ENCODE measurements around the gene RFC1.

RFC1 gene

DNA sequence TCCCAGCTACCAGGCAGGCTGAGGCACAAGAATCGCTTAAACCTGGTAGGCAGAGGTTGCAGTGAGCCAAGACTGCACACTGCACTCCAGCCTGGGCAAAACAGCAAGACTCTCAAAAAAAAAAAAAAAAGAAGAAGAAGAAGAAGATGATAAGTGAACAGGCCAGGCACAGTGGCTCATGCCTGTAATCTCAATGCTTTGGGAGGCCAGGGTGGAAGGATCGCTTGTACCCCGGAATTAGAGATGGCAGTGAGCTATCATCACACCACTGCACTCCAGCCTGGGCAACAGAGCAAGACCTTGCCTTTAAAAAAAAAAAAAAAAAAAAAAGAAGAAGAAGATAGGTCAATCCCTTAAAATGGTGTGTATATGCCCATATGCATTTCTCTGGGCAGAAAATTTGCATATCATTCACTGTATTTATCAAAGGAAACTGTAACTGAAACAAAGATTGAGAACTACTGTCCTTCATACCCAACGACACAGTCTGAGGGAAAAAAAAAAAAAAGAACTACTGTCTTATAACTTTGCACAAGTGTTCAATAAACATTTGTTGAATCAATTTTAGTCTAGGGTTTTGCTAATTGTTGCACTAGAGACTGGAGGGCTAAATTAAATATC, 2.3 kb downstream of the RFC1 start:
- no peak for TF ChIP-seq POLR2AphosphoS5 (IDR thresholded peaks at IDR 0.05; ENCODE audit: low read depth, low read length)
- TF ChIP-seq, protein P1, sequence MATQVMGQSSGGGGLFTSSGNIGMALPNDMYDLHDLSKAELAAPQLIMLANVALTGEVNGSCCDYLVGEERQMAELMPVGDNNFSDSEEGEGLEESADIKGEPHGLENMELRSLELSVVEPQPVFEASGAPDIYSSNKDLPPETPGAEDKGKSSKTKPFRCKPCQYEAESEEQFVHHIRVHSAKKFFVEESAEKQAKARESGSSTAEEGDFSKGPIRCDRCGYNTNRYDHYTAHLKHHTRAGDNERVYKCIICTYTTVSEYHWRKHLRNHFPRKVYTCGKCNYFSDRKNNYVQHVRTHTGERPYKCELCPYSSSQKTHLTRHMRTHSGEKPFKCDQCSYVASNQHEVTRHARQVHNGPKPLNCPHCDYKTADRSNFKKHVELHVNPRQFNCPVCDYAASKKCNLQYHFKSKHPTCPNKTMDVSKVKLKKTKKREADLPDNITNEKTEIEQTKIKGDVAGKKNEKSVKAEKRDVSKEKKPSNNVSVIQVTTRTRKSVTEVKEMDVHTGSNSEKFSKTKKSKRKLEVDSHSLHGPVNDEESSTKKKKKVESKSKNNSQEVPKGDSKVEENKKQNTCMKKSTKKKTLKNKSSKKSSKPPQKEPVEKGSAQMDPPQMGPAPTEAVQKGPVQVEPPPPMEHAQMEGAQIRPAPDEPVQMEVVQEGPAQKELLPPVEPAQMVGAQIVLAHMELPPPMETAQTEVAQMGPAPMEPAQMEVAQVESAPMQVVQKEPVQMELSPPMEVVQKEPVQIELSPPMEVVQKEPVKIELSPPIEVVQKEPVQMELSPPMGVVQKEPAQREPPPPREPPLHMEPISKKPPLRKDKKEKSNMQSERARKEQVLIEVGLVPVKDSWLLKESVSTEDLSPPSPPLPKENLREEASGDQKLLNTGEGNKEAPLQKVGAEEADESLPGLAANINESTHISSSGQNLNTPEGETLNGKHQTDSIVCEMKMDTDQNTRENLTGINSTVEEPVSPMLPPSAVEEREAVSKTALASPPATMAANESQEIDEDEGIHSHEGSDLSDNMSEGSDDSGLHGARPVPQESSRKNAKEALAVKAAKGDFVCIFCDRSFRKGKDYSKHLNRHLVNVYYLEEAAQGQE (IDR thresholded peaks at IDR 0.05; ENCODE audit: insufficient read depth in 1 of 2, low read depth in 2 of 2, low read length in 2 of 2): no peak
- TF ChIP-seq FOXP2 (optimal IDR thresholded peaks at IDR 0.05; ENCODE audit: borderline replicate concordance, extremely low read depth, extremely low read length, insufficient read depth): no peak
- TF ChIP-seq SIN3A (IDR thresholded peaks at IDR 0.05; ENCODE audit: borderline replicate concordance, insufficient read depth, low read length): no peak
- no peak for TF ChIP-seq TAF1 (IDR thresholded peaks at IDR 0.05; ENCODE audit: borderline replicate concordance, insufficient read depth, low read length)

DNA sequence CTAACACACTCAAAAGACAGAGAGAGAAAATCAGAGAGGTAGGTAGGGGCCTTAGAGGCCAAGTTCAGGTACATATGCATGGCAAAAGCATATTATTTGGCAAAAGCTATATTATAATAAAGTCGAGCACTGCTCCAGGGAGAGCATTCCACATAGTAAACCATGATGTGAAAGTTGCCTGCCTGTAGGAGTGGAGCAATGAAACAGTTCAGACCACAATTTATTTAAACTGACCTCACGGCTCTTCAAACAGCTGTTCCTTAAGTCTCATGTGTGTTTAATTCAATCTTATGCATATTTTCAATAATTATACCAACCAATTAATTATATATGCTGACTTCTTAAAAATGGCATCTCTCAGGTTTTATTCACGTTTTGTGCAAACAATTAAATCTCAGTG, 3.3 kb downstream of the RFC1 start:
- no peak for TF ChIP-seq FOXP2 (optimal IDR thresholded peaks at IDR 0.05; ENCODE audit: borderline replicate concordance, extremely low read depth, extremely low read length, insufficient read depth)
- TF ChIP-seq POLR2AphosphoS5 (IDR thresholded peaks at IDR 0.05; ENCODE audit: low read depth, low read length): no peak
- no peak for TF ChIP-seq TAF1 (IDR thresholded peaks at IDR 0.05; ENCODE audit: borderline replicate concordance, insufficient read depth, low read length)
- TF ChIP-seq SIN3A (IDR thresholded peaks at IDR 0.05; ENCODE audit: borderline replicate concordance, insufficient read depth, low read length): no peak
- TF ChIP-seq, protein P1 (IDR thresholded peaks at IDR 0.05; ENCODE audit: insufficient read depth in 1 of 2, low read depth in 2 of 2, low read length in 2 of 2): no peak

DNA sequence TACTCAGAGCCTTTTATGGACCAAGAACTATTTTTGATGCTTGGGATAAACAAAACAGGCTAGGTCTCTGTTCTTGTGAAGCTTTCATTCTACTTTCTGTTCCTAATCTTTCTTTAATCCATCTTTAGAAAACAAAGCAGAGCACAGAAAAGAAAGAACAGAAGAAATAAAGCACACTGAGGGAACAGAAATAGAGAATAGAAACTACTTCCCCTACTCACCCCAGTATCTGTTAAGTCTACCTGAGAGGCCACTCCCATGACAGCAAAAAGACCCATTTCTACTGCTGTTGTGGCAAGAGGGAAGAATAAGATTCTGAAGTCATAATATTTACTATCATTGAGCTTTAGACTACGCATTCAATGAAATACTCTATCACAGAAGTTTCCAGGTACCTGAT, 9.2 kb downstream of the RFC1 start:
- TF ChIP-seq, protein P1 (IDR thresholded peaks at IDR 0.05; ENCODE audit: insufficient read depth in 1 of 2, low read depth in 2 of 2, low read length in 2 of 2): no peak
- no peak for TF ChIP-seq FOXP2 (optimal IDR thresholded peaks at IDR 0.05; ENCODE audit: borderline replicate concordance, extremely low read depth, extremely low read length, insufficient read depth)
- TF ChIP-seq TAF1 (IDR thresholded peaks at IDR 0.05; ENCODE audit: borderline replicate concordance, insufficient read depth, low read length): no peak
- no peak for TF ChIP-seq POLR2AphosphoS5 (IDR thresholded peaks at IDR 0.05; ENCODE audit: low read depth, low read length)
- TF ChIP-seq SIN3A (IDR thresholded peaks at IDR 0.05; ENCODE audit: borderline replicate concordance, insufficient read depth, low read length): no peak

DNA sequence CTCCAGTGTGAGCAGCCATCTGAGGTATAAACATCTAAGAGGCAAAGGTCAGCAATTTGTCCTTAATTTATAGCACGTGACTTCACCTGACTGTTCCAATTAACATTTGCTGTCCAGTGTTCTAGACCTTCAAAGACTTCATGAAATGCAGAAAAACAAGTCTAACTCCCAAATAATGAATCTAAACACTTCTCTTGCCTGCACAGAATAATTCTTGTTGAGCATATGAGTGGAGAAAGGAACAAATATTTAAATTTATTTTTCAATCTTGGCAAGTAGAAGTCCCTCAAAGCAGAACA, 12.0 kb downstream of the RFC1 start:
- TF ChIP-seq FOXP2 (optimal IDR thresholded peaks at IDR 0.05; ENCODE audit: borderline replicate concordance, extremely low read depth, extremely low read length, insufficient read depth) (no peak), TAF1 (IDR thresholded peaks at IDR 0.05; ENCODE audit: borderline replicate concordance, insufficient read depth, low read length) (no peak), SIN3A (IDR thresholded peaks at IDR 0.05; ENCODE audit: borderline replicate concordance, insufficient read depth, low read length) (no peak), POLR2AphosphoS5 (IDR thresholded peaks at IDR 0.05; ENCODE audit: low read depth, low read length) (no peak)
- TF ChIP-seq, protein P1 (IDR thresholded peaks at IDR 0.05; ENCODE audit: insufficient read depth in 1 of 2, low read depth in 2 of 2, low read length in 2 of 2): no peak
